A549 (cell line): ENCODE results near the gene ARHGEF11. TPM values are rescaled to one million over a fixed set of nuclear protein-coding genes. Genes with fewer than 3 reads are reported as not detected.

ENCODE experiments used
- ATAC-seq, 2 experiments: fragments of 200-7000 bp in 1 of 2; fragments of >200 bp in 1 of 2; cut with Nextera tagmentation in 1 of 2; cut with Tn5 transposase in 1 of 2; 3 replicates each; pipeline versions ENCODE4 v1.8.0 to v1.9.1; 2018 to 2020; ENCODE audit warnings: mild to moderate bottlenecking in 1 of 2, moderate library complexity in 1 of 2
- CTCF ChIA-PET: fragments of 300-600 bp; sonication (Branson Sonifier 250); formaldehyde crosslinking; extraction: SDS; loops from one replicate; lab custom pipeline; 2021; ENCODE audit warnings: antibody characterized with exemption, inconsistent platforms; lab: Yijun Ruan, JAX
- POLR2A ChIA-PET: fragments of 350-600 bp; formaldehyde crosslinking; extraction: SDS; loops from one replicate; lab custom pipeline; 2021; ENCODE audit warnings: antibody characterized with exemption, inconsistent platforms; lab: Yijun Ruan, JAX
- DNase-seq, 2 experiments: peaks; one replicate each; pipeline versions ENCODE4 v3.0.0 to v3.0.0-alpha.2; 2011 to 2016; ENCODE audit warnings: low read depth in 1 of 2, low spot score in 1 of 2
- FAIRE-seq: peaks from 2 replicates; lab custom pipeline; 2011; peaks lifted over from hg19 to GRCh38; lab: Jason Lieb, UNC
- H3K27ac ChIP-seq, 2 experiments: fragments of >200 bp; sonication (Bioruptor Twin); formaldehyde crosslinking; 3 replicates each; pipeline ENCODE4 v1.5.1; 2016 to 2017
- H3K4me1 ChIP-seq: fragments of >200 bp; sonication (Bioruptor Twin); formaldehyde crosslinking; 3 replicates; pipeline ENCODE4 v1.6.1; 2016
- H3K4me2 ChIP-seq: fragments of >200 bp; sonication (Bioruptor Twin); formaldehyde crosslinking; 3 replicates; pipeline ENCODE4 v1.6.1; 2016
- H3K4me3 ChIP-seq: fragments of >200 bp; sonication (Bioruptor Twin); formaldehyde crosslinking; 3 replicates; pipeline ENCODE4 v1.5.1; 2016
- H3K9me3 ChIP-seq: fragments of >200 bp; sonication (Bioruptor Twin); formaldehyde crosslinking; 3 replicates; pipeline ENCODE4 v1.6.1; 2016
- CHD2 ChIP-seq: fragments of 150-350 bp; IDR thresholded peaks from 2 replicates; pipeline ENCODE4 v1.6.1; 2014; ENCODE audit warnings: low read length; ENCODE audit not compliant: partially characterized antibody
- E2F6 ChIP-seq: IDR thresholded peaks from 2 replicates; pipeline ENCODE4 v1.6.1; 2012; ENCODE audit warnings: low read depth, borderline replicate concordance
- EP300 ChIP-seq, 2 experiments: fragments of >200 bp; sonication (Bioruptor Twin); formaldehyde crosslinking; IDR thresholded peaks; 2 replicates in 1 of 2; 3 replicates in 1 of 2; pipeline ENCODE4 v1.6.1; 2016 to 2017
- FOSB ChIP-seq: fragments of 250-450 bp; sonication (Bioruptor Pico); IDR thresholded peaks from 2 replicates; pipeline ENCODE4 v1.5.0; 2020; ENCODE audit warnings: mild to moderate bottlenecking, moderate library complexity
- FOSL2 ChIP-seq, 2 experiments: fragments of 450-650 bp in 1 of 2; fragments of >200 bp in 1 of 2; sonication (Bioruptor Twin) in 1 of 2; formaldehyde crosslinking; IDR thresholded peaks; 2 replicates each; pipeline versions ENCODE4 v1.5.0 to v1.6.1; 2016 to 2020; ENCODE audit warnings: mild to moderate bottlenecking in 1 of 2, moderate library complexity in 1 of 2
- FOXS1 ChIP-seq: fragments of 250-450 bp; sonication (Bioruptor Pico); IDR thresholded peaks from 2 replicates; pipeline ENCODE4 v1.5.0; 2020; ENCODE audit warnings: mild to moderate bottlenecking, moderate library complexity
- GATA3 ChIP-seq: IDR thresholded peaks from 2 replicates; pipeline ENCODE4 v1.6.1; 2012; ENCODE audit warnings: borderline replicate concordance
- HDAC2 ChIP-seq: fragments of 200-600 bp; sonication (generic); IDR thresholded peaks from 2 replicates; pipeline ENCODE4 v1.6.1; 2016
- HEYL ChIP-seq: fragments of 250-450 bp; sonication (Bioruptor Pico); IDR thresholded peaks from 2 replicates; pipeline ENCODE4 v1.8.0; 2021; ENCODE audit warnings: mild to moderate bottlenecking, moderate library complexity
- HOXB5 ChIP-seq: fragments of 250-450 bp; sonication (Bioruptor Pico); IDR thresholded peaks from 2 replicates; pipeline ENCODE4 v1.5.0; 2020; ENCODE audit warnings: mild to moderate bottlenecking, moderate library complexity
- JUNB ChIP-seq: fragments of >200 bp; sonication (Bioruptor Twin); formaldehyde crosslinking; IDR thresholded peaks from 2 replicates; pipeline ENCODE4 v1.6.1; 2016
- KDM5A ChIP-seq: fragments of 200-600 bp; sonication (generic); IDR thresholded peaks from 2 replicates; pipeline ENCODE4 v1.6.1; 2016; ENCODE audit warnings: antibody characterized with exemption, mild to moderate bottlenecking
- MAFK ChIP-seq: fragments of 450-650 bp; IDR thresholded peaks from 2 replicates; pipeline ENCODE4 v1.6.1; 2014; ENCODE audit not compliant: partially characterized antibody
- MYC ChIP-seq: IDR thresholded peaks from 2 replicates; pipeline ENCODE4 v1.6.1; 2012; ENCODE audit warnings: mild to moderate bottlenecking, inconsistent platforms, low read length, improper control_type of control experiment, borderline replicate concordance
- NPAS2 ChIP-seq: fragments of 250-450 bp; sonication (Bioruptor Pico); IDR thresholded peaks from 2 replicates; pipeline ENCODE4 v1.8.0; 2022; ENCODE audit warnings: mild to moderate bottlenecking, moderate library complexity, borderline replicate concordance
- NR3C1 ChIP-seq: fragments of >200 bp; sonication (Bioruptor Twin); formaldehyde crosslinking; IDR thresholded peaks from 3 replicates; pipeline ENCODE4 v1.6.1; 2017
- PBX3 ChIP-seq: IDR thresholded peaks from 2 replicates; pipeline ENCODE4 v1.6.1; 2012
- POLR2A ChIP-seq: IDR thresholded peaks from 2 replicates; pipeline ENCODE4 v1.6.1; 2012; ENCODE audit warnings: mild to moderate bottlenecking, low read length
- RCOR1 ChIP-seq: fragments of 150-350 bp; IDR thresholded peaks from 2 replicates; pipeline ENCODE4 v1.6.1; 2014; ENCODE audit warnings: antibody characterized with exemption, low read length, low read depth
- TFCP2L1 ChIP-seq: fragments of 250-450 bp; sonication (Bioruptor Pico); IDR thresholded peaks from 2 replicates; pipeline ENCODE4 v1.5.0; 2021; ENCODE audit warnings: mild to moderate bottlenecking
- TP53 ChIP-seq: fragments of 250-450 bp; sonication (Bioruptor Pico); IDR thresholded peaks from 2 replicates; pipeline ENCODE4 v1.5.0; 2021; ENCODE audit warnings: mild to moderate bottlenecking, moderate library complexity
- USF2 ChIP-seq: fragments of 450-650 bp; IDR thresholded peaks from 2 replicates; pipeline ENCODE4 v1.6.1; 2014; ENCODE audit warnings: antibody characterized with exemption
- ZC3H11A ChIP-seq: fragments of 450-650 bp; IDR thresholded peaks from 2 replicates; pipeline ENCODE4 v1.6.1; 2014; ENCODE audit warnings: antibody characterized with exemption, mild to moderate bottlenecking
- ZFP36 ChIP-seq: fragments of 450-650 bp; IDR thresholded peaks from 2 replicates; pipeline ENCODE4 v1.6.1; 2014; ENCODE audit warnings: borderline replicate concordance; ENCODE audit not compliant: partially characterized antibody
- ZNF302 ChIP-seq: fragments of 250-450 bp; sonication (Bioruptor Pico); IDR thresholded peaks from 2 replicates; pipeline ENCODE4 v1.9.0; 2021; ENCODE audit warnings: inconsistent platforms, mild to moderate bottlenecking, moderate library complexity
- ZSCAN20 ChIP-seq: fragments of 250-450 bp; sonication (Bioruptor Pico); IDR thresholded peaks from 2 replicates; pipeline ENCODE4 v1.8.0; 2022; ENCODE audit warnings: mild to moderate bottlenecking, moderate library complexity
- WGBS: methylation state at CpG from one replicate; pipeline ENCODE4 v1.1.6; 2017; ENCODE audit errors: missing lambda C conversion rate; 5-methylcytosine and 5-hydroxymethylcytosine counted together
- polyA plus RNA-seq, 4 experiments: library from polyadenylated mRNA; depleted of rRNA in 3 of 4; stranded (reverse); fragments of >200 nt; fragmentation: RNase III in 1 of 4; extraction: RNeasy Plus Mini Kit Qiagen cat#74134 plus additional on column Dnase treatment in 1 of 4; gene quantifications; 2 replicates in 3 of 4; 3 replicates in 1 of 4; pipeline ENCODE4 v1.2.3, GENCODE V29; 2011 to 2017
- TF ChIP-seq, protein P1 (sequence below): fragments of >200 bp; sonication (Bioruptor Twin); formaldehyde crosslinking; IDR thresholded peaks from 3 replicates; pipeline ENCODE4 v1.6.1; 2016

ARHGEF11 gene
- polyA plus RNA-seq, 2 of the 4 experiments (the other 2 are of a cell fraction): 15.7 to 17.1 TPM

GRCh38 chr1:157025856-157026255 lies 19.7 kb downstream of the ARHGEF11 start (continued):
- TF ChIP-seq ZFP36 (no peak), ZC3H11A (no peak)

- FAIRE-seq (no peak), DNase-seq (no peak), ATAC-seq (no peak; a peak in 1 of 6 replicates)
- TF ChIP-seq FOXS1 (CRISPR knock-in tag) (no peak), TFCP2L1 (no peak), ZC3H11A (no peak), USF2 (no peak), EP300 (IDR thresholded peaks at IDR 0.05) (no peak), JUNB (no peak), RCOR1 (no peak), E2F6 (no peak), FOSB (CRISPR knock-in tag) (no peak), GATA3 (no peak), HDAC2 (no peak), HEYL (CRISPR knock-in tag) (no peak), TP53 (CRISPR knock-in tag) (no peak), PBX3 (no peak), ZSCAN20 (no peak), MYC (no peak), KDM5A (no peak), ZNF302 (CRISPR knock-in tag) (no peak), NPAS2 (no peak)
- TF ChIP-seq, protein P1, sequence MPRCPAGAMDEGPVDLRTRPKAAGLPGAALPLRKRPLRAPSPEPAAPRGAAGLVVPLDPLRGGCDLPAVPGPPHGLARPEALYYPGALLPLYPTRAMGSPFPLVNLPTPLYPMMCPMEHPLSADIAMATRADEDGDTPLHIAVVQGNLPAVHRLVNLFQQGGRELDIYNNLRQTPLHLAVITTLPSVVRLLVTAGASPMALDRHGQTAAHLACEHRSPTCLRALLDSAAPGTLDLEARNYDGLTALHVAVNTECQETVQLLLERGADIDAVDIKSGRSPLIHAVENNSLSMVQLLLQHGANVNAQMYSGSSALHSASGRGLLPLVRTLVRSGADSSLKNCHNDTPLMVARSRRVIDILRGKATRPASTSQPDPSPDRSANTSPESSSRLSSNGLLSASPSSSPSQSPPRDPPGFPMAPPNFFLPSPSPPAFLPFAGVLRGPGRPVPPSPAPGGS: no peak
- WGBS: 94% methylated on average over 3 of the region's 3 CpGs
- Histone ChIP-seq H3K4me2 (no peak overlapping the region), H3K4me3 (no peak overlapping the region), H3K4me1 (no peaks in the 10 kb centered on the region), H3K27ac (no peak overlapping the region), H3K9me3 (peaks cover 24% of the 10 kb centered on the region)
- ChIA-PET CTCF (interaction anchor here (1.0 kb wide), 1 partner anchor 8 kb away, joined by 3 read pairs; no protein-coding TSS in a partner anchor), POLR2A (no interaction called here)
Observed at GRCh38 chr1:157025385-157025784, 20.2 kb downstream of the ARHGEF11 start.

DNA sequence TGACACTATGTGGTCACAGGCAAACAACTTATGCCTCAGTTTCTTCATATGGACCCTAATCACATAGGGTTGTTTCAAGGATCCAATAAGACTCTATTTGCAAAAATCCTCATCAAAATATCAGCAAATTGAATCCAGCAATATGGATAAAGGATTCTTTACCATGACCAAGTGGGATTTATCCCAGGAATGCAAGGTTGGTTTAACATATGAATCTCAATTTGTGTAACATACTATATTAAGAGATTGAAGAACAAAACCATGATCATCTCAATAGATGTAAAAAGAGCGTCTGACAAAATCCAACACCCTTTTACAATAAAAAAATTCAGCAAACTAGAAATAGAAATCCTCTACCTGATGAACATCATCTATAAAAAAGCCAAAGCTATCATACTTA lies 23.9 kb downstream of the ARHGEF11 start:
- CTCF ChIA-PET: interaction anchor here (0.7 kb wide), 1 partner anchor 167 kb away, joined by 3 read pairs; no protein-coding TSS in a partner anchor
- ATAC-seq (no peak), DNase-seq (no peak), FAIRE-seq (no peak)
- no peak overlapping the region for H3K4me2 ChIP-seq
- no peaks in the 10 kb centered on the region for H3K4me1 ChIP-seq
- WGBS: 78% methylated on average over 1 of the region's 1 CpG
- no peak overlapping the region for H3K27ac ChIP-seq
- TF ChIP-seq TFCP2L1: no peak
- POLR2A ChIA-PET: no interaction called here
- peaks cover 40% of the 10 kb centered on the region for H3K9me3 ChIP-seq
- no peak overlapping the region for H3K4me3 ChIP-seq

GRCh38 chr1:157019457-157019856 lies 26.1 kb downstream of the ARHGEF11 start:
- no peak overlapping the region for H3K27ac ChIP-seq
- FAIRE-seq (no peak), ATAC-seq (no peak), DNase-seq (no peak)
- no peak overlapping the region for H3K4me3 ChIP-seq
- peaks cover 40% of the 10 kb centered on the region for H3K9me3 ChIP-seq
- CTCF ChIA-PET: no interaction called here
- POLR2A ChIA-PET: no interaction called here
- TF ChIP-seq ZFP36 (no peak), E2F6 (no peak), NPAS2 (no peak), MAFK (no peak), HOXB5 (CRISPR knock-in tag) (no peak), POLR2A (no peak), CHD2 (no peak), FOSL2 (IDR thresholded peaks at IDR 0.05) (no peak), FOSL2 (CRISPR knock-in tag; IDR thresholded peaks at IDR 0.05) (no peak), NR3C1 (no peak)
- TF ChIP-seq, all 56 proteins: peak for 0
- H3K4me2 ChIP-seq: no peak overlapping the region
- H3K4me1 ChIP-seq: no peaks in the 10 kb centered on the region
